Left ventricle myocardium inferior (tissue), 1 donor: ENCODE results near the gene ZNF410. TPM values are rescaled to one million over a fixed set of nuclear protein-coding genes. Genes with fewer than 3 reads are reported as not detected.
A peak's percentile ranks its signal among the peaks of the same experiment; 100 is the strongest.

Source experiments
- DNase-seq: peaks from one replicate; pipeline ENCODE4 v3.0.0-alpha.2; 2020
- H3K27ac ChIP-seq: fragments of 200-600 bp; replicated peaks from 2 replicates; pipeline ENCODE4 v1.8.0; 2021
- H3K27me3 ChIP-seq: fragments of 200-600 bp; 2 replicates; pipeline ENCODE4 v1.8.0; 2021; ENCODE audit warnings: low read depth
- H3K36me3 ChIP-seq: fragments of 200-600 bp; 2 replicates; pipeline ENCODE4 v1.8.0; 2021
- H3K4me1 ChIP-seq: fragments of 200-600 bp; 2 replicates; pipeline ENCODE4 v1.8.0; 2021
- H3K4me3 ChIP-seq: fragments of 200-600 bp; 2 replicates; pipeline ENCODE4 v1.8.0; 2021; ENCODE audit warnings: mild to moderate bottlenecking, moderate library complexity
- H3K9me3 ChIP-seq: fragments of 200-600 bp; replicated peaks from 2 replicates; pipeline ENCODE4 v1.8.0; 2021
- intact Hi-C: fragments of 100-400 bp; cut with micrococcal nuclease; formaldehyde crosslinking; loops from one replicate; pipeline ENCODE4 v1.11.0; 2022
- total RNA-seq: library from RNA; stranded (reverse); fragmentation: NEBNext Ultra II Directional; extraction: Animal tissue kit (Norgen Biotek cat#: 25700); gene quantifications from one replicate; pipeline ENCODE4 v1.2.1, GENCODE V29; 2021
- TF ChIP-seq, protein P1 (sequence below): fragments of 200-600 bp; IDR thresholded peaks from 2 replicates; pipeline ENCODE4 v1.8.0; 2021; ENCODE audit warnings: antibody characterized with exemption, mild to moderate bottlenecking, borderline replicate concordance
- donor health status: DM: no; HTN: yes; CAD: no; lungs with severe emphysema.

Gene ZNF410
- total RNA-seq, 1 donor from 2014 or later = 16.5 TPM

DNA sequence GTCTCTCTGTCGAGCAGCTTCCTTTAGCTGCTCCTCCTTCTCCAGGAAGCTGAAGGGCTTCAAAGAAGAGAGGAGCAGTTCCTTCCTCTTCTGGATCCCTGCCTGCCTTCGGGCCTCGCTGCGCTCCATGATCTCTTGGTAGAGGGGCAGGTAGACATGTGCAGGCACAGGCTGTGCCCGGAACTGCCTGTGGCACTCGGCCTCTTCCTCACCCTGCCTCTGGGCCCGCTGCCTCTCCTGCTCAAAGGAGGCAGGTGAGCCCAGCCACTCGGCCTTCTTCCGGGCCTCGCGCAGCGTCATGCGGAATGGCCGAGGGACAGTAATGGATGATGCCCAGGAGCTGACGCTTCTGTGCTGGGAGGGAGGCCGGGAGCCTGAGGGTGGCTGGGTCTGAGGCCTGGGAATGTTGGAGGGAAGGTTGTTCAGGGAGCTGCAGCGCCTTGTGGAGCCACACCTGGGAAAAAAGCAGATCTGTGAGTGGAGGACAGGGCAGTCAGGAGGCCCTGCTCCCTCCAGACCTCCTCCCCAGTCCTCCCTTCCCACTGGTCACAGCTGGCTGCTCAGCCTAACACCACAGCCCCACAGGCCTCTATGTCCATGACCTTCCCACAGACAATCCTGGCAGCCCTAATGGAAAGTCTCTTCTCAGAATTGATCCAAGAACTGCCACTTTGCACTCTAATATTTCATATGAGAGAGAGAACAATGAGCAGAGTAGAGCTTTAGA lies 57.9 kb downstream of the ZNF410 start:
- TF ChIP-seq, protein P1, sequence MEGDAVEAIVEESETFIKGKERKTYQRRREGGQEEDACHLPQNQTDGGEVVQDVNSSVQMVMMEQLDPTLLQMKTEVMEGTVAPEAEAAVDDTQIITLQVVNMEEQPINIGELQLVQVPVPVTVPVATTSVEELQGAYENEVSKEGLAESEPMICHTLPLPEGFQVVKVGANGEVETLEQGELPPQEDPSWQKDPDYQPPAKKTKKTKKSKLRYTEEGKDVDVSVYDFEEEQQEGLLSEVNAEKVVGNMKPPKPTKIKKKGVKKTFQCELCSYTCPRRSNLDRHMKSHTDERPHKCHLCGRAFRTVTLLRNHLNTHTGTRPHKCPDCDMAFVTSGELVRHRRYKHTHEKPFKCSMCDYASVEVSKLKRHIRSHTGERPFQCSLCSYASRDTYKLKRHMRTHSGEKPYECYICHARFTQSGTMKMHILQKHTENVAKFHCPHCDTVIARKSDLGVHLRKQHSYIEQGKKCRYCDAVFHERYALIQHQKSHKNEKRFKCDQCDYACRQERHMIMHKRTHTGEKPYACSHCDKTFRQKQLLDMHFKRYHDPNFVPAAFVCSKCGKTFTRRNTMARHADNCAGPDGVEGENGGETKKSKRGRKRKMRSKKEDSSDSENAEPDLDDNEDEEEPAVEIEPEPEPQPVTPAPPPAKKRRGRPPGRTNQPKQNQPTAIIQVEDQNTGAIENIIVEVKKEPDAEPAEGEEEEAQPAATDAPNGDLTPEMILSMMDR = no peak
- peaks cover 38% of the 10 kb centered on the region for H3K36me3 ChIP-seq
- no peak overlapping the region for H3K27ac ChIP-seq
- H3K27me3 ChIP-seq = no peaks in the 10 kb centered on the region
- DNase-seq = no peak
- H3K4me1 ChIP-seq = peaks cover 6% of the 10 kb centered on the region
- intact Hi-C loops = no loop called here
- H3K4me3 ChIP-seq = no peak overlapping the region
- no peaks in the 10 kb centered on the region for H3K9me3 ChIP-seq

DNA sequence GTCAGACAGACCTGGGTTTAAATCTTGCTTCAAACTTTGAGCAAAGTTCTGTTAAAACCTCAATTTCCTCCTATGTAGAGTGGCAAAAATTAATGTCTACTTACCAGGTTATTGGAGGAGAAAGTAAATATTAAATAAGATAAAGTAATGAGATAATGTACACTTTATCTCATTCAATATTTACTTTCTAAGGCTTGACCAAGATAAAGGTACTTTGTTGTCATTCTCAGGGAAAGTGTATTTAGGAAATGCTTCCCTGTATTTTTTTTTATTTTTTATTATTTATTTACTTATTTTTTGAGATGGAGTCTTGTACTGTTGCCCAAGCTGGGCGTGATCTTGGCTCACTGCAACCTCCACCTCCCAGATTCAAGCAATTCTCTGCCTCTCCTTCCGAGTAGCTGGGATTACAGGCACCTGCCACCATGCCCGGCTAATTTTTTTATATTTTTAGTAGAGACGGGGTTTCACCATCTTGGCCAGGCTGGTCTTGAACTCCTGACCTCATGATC lies 58.6 kb downstream of the ZNF410 start:
- peaks cover 33% of the 10 kb centered on the region for H3K36me3 ChIP-seq
- TF ChIP-seq, protein P1 = no peak
- H3K9me3 ChIP-seq = no peaks in the 10 kb centered on the region
- H3K27me3 ChIP-seq = no peaks in the 10 kb centered on the region
- H3K4me1 ChIP-seq = peaks cover 10% of the 10 kb centered on the region
- DNase-seq = no peak
- no peak overlapping the region for H3K4me3 ChIP-seq
- intact Hi-C loops = no loop called here
- no peak overlapping the region for H3K27ac ChIP-seq

DNA sequence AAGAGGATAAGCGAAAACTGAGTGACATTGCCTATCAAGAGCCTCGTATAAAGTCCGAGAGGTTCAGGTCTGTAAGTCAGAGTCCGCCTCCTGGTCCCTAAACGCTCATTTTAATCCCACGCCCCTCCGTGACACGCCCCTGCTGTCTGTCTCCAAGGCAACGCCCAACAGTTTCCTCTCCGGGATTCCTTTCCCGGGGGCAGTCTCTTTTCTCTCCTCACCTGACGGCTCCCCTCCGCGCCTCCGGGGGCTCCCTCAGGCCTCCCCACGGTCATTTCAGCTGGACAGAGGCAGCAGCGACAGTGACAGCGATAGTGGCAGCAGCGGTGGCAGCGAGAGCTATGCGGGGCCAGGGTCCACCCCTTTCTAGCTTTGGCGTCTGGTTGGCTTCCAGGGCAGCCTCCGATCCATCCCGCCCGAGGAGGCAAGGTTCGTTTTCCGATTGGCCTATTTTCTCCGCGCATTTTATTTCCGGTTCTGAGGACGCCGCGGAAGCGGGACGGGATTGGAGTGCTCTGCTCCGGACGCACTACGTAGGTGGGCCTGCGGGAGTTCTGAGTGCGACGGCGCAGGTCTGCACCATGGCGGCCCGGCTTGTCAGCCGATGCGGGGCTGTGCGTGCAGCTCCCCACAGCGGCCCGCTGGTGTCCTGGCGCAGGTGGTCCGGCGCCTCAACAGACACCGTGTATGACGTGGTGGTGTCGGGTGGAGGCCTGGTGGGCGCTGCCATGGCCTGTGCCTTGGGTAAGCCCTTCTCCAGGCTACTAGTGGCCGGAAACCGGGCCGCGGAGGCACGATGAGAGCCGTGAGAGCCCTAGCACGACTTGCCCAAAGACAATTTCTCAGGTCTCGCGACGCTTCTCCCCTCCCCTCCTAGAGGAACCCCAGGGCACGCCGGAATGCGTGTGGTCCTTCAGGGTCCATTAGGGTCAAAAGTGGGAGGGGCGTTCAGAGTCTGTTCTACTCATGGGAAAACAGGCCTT lies 63.4 kb downstream of the ZNF410 start, which contains the start of the genes COQ6 and FAM161B:
TSS of gene COQ6 (plus strand) at position 551 of the 983 bp plus-strand sequence. CDS start at position 582, 31 bp downstream.
TSS of gene FAM161B (minus strand) at position 343 of the 983 bp plus-strand sequence. CDS start at position 275, 68 bp downstream.
- TF ChIP-seq, protein P1 = peak; percentile 15
- Histone ChIP-seq H3K9me3 (no peaks in the 10 kb centered on the region), H3K27me3 (no peaks in the 10 kb centered on the region), H3K4me1 (peaks cover 32% of the 10 kb centered on the region), H3K4me3 (peak within 1 kb of the TSS; percentile 77), H3K36me3 (peaks cover 28% of the 10 kb centered on the region), H3K27ac (peak within 1 kb of the TSS; percentile 92)
- intact Hi-C loops = no loop called here
- peak; percentile 93 for DNase-seq

DNA sequence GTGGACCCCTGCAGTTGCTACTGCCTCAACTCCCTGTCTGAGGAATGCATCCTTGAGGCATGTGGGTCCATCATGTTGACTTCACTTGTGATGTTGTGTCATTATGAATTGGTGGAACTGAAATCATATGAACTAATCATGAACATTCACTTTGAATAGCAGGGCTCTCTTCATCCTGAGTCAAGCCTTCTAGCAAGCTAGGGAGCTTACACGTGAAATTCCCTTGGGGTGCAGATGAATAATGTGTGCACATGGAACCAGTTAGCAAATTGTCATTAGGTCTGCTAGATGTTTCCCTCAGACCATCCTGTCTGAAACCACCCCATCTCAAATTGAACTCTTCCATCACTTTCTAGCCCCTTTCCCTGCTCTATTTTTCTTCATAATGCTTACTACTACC lies 67.1 kb downstream of the ZNF410 start:
- no peak overlapping the region for H3K4me3 ChIP-seq
- H3K36me3 ChIP-seq = peaks cover 53% of the 10 kb centered on the region
- DNase-seq = no peak
- no peak overlapping the region for H3K27ac ChIP-seq
- TF ChIP-seq, protein P1 = no peak
- intact Hi-C loops = no loop called here
- H3K27me3 ChIP-seq = no peaks in the 10 kb centered on the region
- no peaks in the 10 kb centered on the region for H3K9me3 ChIP-seq
- H3K4me1 ChIP-seq = peaks cover 32% of the 10 kb centered on the region

DNA sequence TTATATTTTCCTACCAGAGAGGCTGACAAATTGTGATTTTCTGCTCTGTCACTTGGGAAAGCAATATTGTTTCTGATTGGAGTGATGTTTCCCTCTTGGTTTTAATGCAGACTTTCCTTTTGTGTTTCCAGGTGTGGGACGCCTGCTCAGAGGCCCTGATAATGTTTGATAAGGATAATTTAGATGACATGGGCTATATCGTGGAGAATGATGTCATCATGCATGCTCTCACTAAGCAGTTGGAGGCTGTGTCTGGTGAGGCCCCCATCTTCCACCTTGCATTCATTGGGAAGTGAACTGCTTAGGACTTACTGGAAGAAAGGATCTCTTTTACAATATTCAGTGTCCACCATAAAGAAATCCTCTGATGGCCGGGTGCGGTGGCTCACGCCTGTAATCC lies 69.0 kb downstream of the ZNF410 start:
- peaks cover 17% of the 10 kb centered on the region for H3K4me1 ChIP-seq
- peaks cover 73% of the 10 kb centered on the region for H3K36me3 ChIP-seq
- H3K27me3 ChIP-seq = no peaks in the 10 kb centered on the region
- H3K9me3 ChIP-seq = no peaks in the 10 kb centered on the region
- intact Hi-C loops = no loop called here
- H3K4me3 ChIP-seq = no peak overlapping the region
- TF ChIP-seq, protein P1 = no peak
- DNase-seq = no peak
- H3K27ac ChIP-seq = no peak overlapping the region
